Vagina (tissue), 2 donors: Measurements from ENCODE around the gene ELK4. TPM values are rescaled to one million over a fixed set of nuclear protein-coding genes. Genes with fewer than 3 reads are reported as not detected.

Source experiments
- DNase-seq, 2 donors: peaks; one replicate each; pipeline ENCODE4 v3.0.0-alpha.2; 2017; ENCODE audit errors: extremely low spot score in 2 of 2
- H3K27ac ChIP-seq: fragments of 200-600 bp; sonication (generic); one replicate; pipeline ENCODE4 v1.5.1; 2019
- H3K27me3 ChIP-seq: fragments of 200-600 bp; sonication (generic); one replicate; pipeline ENCODE4 v1.5.1; 2019
- H3K36me3 ChIP-seq, 2 donors: fragments of 200-600 bp; sonication (generic); one replicate each; pipeline ENCODE4 v1.5.1; 2017 to 2019
- H3K4me1 ChIP-seq: fragments of 200-600 bp; sonication (generic); one replicate; pipeline ENCODE4 v1.5.1; 2019
- H3K4me3 ChIP-seq, 2 donors: fragments of 200-600 bp; sonication (generic); 1 replicate in 1 of 2; 2 replicates in 1 of 2; pipeline ENCODE4 v1.5.1; 2016 to 2019
- H3K9me3 ChIP-seq: fragments of 200-600 bp; sonication (generic); one replicate; pipeline ENCODE4 v1.5.1; 2019
- POLR2A ChIP-seq, 2 donors: fragments of 450-650 bp; IDR thresholded peaks; one replicate each; pipeline ENCODE4 v1.6.1; 2017; ENCODE audit warnings: antibody characterized with exemption in 2 of 2, mild to moderate bottlenecking in 2 of 2, moderate library complexity in 2 of 2
- POLR2AphosphoS5 ChIP-seq, 2 donors: sonication (generic); formaldehyde crosslinking; IDR thresholded peaks; one replicate each; pipeline ENCODE4 v1.9.0; 2017; ENCODE audit warnings: antibody characterized with exemption in 2 of 2, mild to moderate bottlenecking in 2 of 2, low read depth in 1 of 2; ENCODE audit not compliant: insufficient read depth in 1 of 2
- intact Hi-C: fragments of 100-400 bp; cut with DNase I; formaldehyde crosslinking; loops from one replicate; pipeline ENCODE4 v1.15.1; 2023
- total RNA-seq: library from RNA; depleted of rRNA; stranded (reverse); fragments of >200 nt; gene quantifications from one replicate; pipeline ENCODE4 v1.2.3, GENCODE V29; 2016
- TF ChIP-seq, protein P1 (sequence below), 3 experiments: fragments of 450-650 bp in 2 of 3; fragments of 200-600 bp in 1 of 3; sonication (generic) in 1 of 3; IDR thresholded peaks; one replicate each; pipeline ENCODE4 v1.5.1; 2017 to 2019; ENCODE audit warnings: antibody characterized with exemption in 3 of 3, mild to moderate bottlenecking in 2 of 3, moderate library complexity in 2 of 3

ELK4 gene
- total RNA-seq, 1 donor from 2014 or later = 24.1 TPM

DNA sequence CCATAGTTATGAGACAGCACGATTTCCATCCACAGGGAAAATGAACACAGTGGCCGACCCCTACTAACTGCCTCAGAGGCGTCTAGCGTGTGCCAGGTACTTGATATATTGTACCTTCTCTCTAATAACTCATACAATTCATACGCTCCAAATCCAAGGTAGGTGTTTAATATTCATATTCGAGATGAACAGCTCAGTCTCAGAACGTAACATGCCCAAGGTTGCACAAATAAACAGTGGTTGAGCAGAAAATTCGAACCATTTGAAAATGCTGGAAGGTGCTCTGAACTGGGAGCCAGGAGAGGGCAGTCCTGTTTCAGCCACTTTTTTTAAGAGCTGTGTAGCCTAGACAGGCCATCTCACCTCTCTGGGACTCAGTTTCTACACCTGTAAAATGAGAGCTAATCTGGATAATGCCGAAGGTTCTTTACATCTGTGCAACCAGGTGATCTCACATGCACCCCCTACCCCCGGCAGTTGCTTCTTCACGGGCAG is 40.6 kb upstream of the ELK4 start:
- no peak for DNase-seq
- Histone ChIP-seq H3K9me3 (no peaks in the 10 kb centered on the region), H3K27ac (no peak overlapping the region), H3K4me3 (no peak overlapping the region), H3K27me3 (no peaks in the 10 kb centered on the region), H3K4me1 (peaks cover 16% of the 10 kb centered on the region), H3K36me3 (no peaks in the 10 kb centered on the region)
- TF ChIP-seq POLR2AphosphoS5 (IDR thresholded peaks at IDR 0.05; ENCODE audit: insufficient read depth in 1 of 2, low read depth in 1 of 2) (no peak), POLR2A (IDR thresholded peaks at IDR 0.05) (no peak)
- TF ChIP-seq, protein P1, sequence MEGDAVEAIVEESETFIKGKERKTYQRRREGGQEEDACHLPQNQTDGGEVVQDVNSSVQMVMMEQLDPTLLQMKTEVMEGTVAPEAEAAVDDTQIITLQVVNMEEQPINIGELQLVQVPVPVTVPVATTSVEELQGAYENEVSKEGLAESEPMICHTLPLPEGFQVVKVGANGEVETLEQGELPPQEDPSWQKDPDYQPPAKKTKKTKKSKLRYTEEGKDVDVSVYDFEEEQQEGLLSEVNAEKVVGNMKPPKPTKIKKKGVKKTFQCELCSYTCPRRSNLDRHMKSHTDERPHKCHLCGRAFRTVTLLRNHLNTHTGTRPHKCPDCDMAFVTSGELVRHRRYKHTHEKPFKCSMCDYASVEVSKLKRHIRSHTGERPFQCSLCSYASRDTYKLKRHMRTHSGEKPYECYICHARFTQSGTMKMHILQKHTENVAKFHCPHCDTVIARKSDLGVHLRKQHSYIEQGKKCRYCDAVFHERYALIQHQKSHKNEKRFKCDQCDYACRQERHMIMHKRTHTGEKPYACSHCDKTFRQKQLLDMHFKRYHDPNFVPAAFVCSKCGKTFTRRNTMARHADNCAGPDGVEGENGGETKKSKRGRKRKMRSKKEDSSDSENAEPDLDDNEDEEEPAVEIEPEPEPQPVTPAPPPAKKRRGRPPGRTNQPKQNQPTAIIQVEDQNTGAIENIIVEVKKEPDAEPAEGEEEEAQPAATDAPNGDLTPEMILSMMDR (IDR thresholded peaks at IDR 0.05) = no peak
- intact Hi-C loops = no loop called here

DNA sequence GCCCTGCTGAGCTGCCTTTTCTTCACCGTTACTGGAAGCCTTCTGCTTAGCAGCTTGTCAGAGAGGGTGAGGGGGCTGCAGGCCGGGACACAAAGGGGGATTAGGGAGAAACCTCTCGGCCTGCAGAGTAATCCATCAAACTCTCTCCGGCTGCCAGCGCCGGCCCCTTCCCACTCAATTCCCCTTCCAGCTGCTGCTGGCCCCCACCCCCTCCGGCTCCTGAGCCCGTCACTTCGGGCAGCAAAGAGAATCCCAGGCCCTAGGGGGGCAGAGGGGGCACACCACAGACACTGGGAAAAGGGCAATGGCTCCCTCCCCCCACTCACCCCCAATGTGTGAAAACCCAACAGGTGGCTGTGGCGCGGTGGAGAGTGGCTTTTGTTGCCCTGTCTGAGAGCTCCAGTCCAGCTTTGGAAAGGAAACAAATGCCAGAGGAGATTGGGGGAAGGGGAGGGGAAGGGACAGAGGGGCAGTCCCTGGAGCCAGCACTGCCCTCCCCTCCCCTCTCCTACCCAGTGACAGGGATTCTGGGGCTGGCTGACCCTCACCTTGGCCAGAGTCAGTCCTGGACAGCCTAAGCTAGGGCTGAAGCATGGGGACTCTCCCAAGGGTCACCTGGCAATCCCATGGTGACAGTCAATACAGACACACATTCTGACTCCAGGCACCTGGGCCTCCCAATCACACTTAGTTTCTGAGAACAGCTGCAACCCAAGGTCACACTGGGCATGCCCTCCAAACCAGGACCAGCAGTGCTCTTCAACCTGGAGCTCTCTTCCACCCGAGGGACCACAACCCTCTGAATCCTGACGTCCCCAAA is 39.0 kb upstream of the ELK4 start:
- intact Hi-C loops = no loop called here
- Histone ChIP-seq H3K36me3 (no peaks in the 10 kb centered on the region), H3K9me3 (no peaks in the 10 kb centered on the region), H3K27me3 (no peaks in the 10 kb centered on the region), H3K4me3 (no peak overlapping the region), H3K4me1 (peaks cover 16% of the 10 kb centered on the region), H3K27ac (no peak overlapping the region)
- TF ChIP-seq POLR2AphosphoS5 (IDR thresholded peaks at IDR 0.05; ENCODE audit: insufficient read depth in 1 of 2, low read depth in 1 of 2) = no peak
- TF ChIP-seq, protein P1 (IDR thresholded peaks at IDR 0.05) = no peak
- TF ChIP-seq POLR2A (IDR thresholded peaks at IDR 0.05) = no peak
- no peak for DNase-seq

DNA sequence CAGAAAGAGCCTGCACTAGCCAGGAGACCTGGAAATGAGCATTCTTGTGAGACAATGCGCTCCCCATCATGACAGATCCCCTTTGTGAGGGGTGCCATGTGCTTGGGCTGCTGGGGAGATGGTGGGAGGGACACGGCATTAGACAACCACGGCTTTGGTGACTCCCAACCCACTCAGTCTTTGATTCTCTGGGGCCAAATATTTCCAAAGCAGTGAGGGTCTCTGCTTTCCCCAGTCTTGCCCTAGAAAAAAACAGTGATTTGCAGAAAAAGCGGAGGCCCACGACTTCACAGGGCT is 38.3 kb upstream of the ELK4 start:
- H3K4me3 ChIP-seq = no peak overlapping the region
- peaks cover 16% of the 10 kb centered on the region for H3K4me1 ChIP-seq
- H3K9me3 ChIP-seq = no peaks in the 10 kb centered on the region
- H3K27ac ChIP-seq = no peak overlapping the region
- no peaks in the 10 kb centered on the region for H3K27me3 ChIP-seq
- intact Hi-C loops = no loop called here
- H3K36me3 ChIP-seq = no peaks in the 10 kb centered on the region
- no peak for DNase-seq
- no peak for TF ChIP-seq POLR2A (IDR thresholded peaks at IDR 0.05)
- TF ChIP-seq, protein P1 (IDR thresholded peaks at IDR 0.05) = no peak
- TF ChIP-seq POLR2AphosphoS5 (IDR thresholded peaks at IDR 0.05; ENCODE audit: insufficient read depth in 1 of 2, low read depth in 1 of 2) = no peak

DNA sequence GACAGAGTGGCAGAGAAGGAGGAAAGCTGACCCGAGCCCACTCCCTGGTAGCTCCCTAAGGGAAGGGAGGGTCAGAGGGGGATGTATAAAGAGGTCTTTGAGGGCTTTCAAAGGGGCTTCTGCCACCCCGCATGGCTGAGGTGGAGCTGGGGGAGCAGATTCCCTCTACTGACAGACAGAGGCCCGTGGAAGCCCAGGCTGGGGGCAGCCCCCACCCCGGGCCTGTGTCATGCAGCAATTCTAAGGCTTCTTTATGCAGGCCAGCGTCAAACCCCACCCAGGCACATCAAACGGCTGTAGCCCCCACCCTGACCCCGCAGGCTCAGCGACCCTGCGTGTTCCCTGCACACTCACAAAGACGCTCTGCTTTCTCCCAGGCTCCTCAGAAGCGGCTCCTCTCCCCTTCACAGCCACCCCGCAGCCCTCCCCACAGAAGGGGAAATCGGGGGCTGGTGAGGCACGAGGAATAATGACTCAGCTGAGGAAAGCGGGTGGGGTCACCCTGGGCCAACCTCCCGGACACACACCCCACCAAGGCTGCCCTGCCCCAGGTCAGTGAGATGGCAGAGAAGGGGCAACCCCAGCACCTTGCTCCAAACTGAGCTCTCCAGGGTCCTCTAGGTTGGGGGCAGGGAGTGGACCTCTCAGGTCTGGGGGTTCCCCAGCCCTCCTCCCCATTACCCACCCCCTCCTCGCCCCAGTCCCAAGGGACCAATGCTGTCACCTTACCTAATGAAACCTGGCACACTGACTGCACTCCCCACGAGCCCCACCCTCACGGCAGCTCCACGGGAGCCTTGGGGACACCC is 37.7 kb upstream of the ELK4 start:
- TF ChIP-seq, protein P1 (IDR thresholded peaks at IDR 0.05) = no peak
- TF ChIP-seq POLR2A (IDR thresholded peaks at IDR 0.05) (no peak), POLR2AphosphoS5 (IDR thresholded peaks at IDR 0.05; ENCODE audit: insufficient read depth in 1 of 2, low read depth in 1 of 2) (no peak)
- Histone ChIP-seq H3K4me1 (peaks cover 16% of the 10 kb centered on the region), H3K4me3 (no peak overlapping the region), H3K27ac (no peak overlapping the region), H3K36me3 (no peaks in the 10 kb centered on the region), H3K27me3 (no peaks in the 10 kb centered on the region), H3K9me3 (no peaks in the 10 kb centered on the region)
- intact Hi-C loops = no loop called here
- no peak for DNase-seq
